Measurements from ENCODE around the gene UNKL. TPM values are rescaled to one million over a fixed set of nuclear protein-coding genes. Genes with fewer than 3 reads are reported as not detected.

The UNKL gene
- total and polyA plus RNA-seq, 7 donors: 17.3 to 58.7 (median 32.6) TPM

- H3K4me3 ChIP-seq: no peak overlapping the region
- H3K27ac ChIP-seq: no peak overlapping the region
- TF ChIP-seq CTCF (IDR thresholded peaks at IDR 0.05): no peak
- intact Hi-C loops (cut with DNase I): no loop called here
- 92 to 95% (median 93%) methylated on average over 21 of the region's 21 CpGs for WGBS, 3 donors
- H3K27me3 ChIP-seq (ENCODE audit: insufficient read depth in 3 of 3, low read length in 2 of 3): no peaks in the 10 kb centered on the region
- ATAC-seq (no peak), DNase-seq (no peak)
- no peaks in the 10 kb centered on the region for H3K9me3 ChIP-seq
- peaks cover 0 to 74% of the 10 kb centered on the region in 2 donors for H3K36me3 ChIP-seq (ENCODE audit: insufficient read depth in 1 of 2, low read depth in 1 of 2)
- no peaks in the 10 kb centered on the region for H3K4me1 ChIP-seq
Observed at GRCh38 chr16:1393613-1394176, 20.8 kb downstream of the UNKL start.

- H3K36me3 ChIP-seq (ENCODE audit: insufficient read depth in 1 of 2, low read depth in 1 of 2): peaks cover 0 to 70% of the 10 kb centered on the region in 2 donors
- intact Hi-C loops (cut with DNase I): no loop called here
- no peaks in the 10 kb centered on the region for H3K27me3 ChIP-seq (ENCODE audit: insufficient read depth in 3 of 3, low read length in 2 of 3)
- H3K9me3 ChIP-seq: no peaks in the 10 kb centered on the region
- no peak for DNase-seq
- no peak for ATAC-seq
- no peaks in the 10 kb centered on the region for H3K4me1 ChIP-seq
- no peak overlapping the region for H3K4me3 ChIP-seq
- H3K27ac ChIP-seq: no peak overlapping the region
- WGBS, 3 donors: 90 to 95% (median 93%) methylated on average over 17 of the region's 17 CpGs
- no peak for TF ChIP-seq CTCF (IDR thresholded peaks at IDR 0.05)
Observed at GRCh38 chr16:1392826-1393225, 21.7 kb downstream of the UNKL start.

- Histone ChIP-seq H3K4me1 (no peaks in the 10 kb centered on the region), H3K9me3 (no peaks in the 10 kb centered on the region), H3K36me3 (ENCODE audit: insufficient read depth in 1 of 2, low read depth in 1 of 2) (peaks cover 0 to 56% of the 10 kb centered on the region in 2 donors), H3K4me3 (no peak overlapping the region), H3K27ac (no peak overlapping the region), H3K27me3 (ENCODE audit: insufficient read depth in 3 of 3, low read length in 2 of 3) (no peaks in the 10 kb centered on the region)
- 81 to 84% (median 82%) methylated on average over 28 of the region's 28 CpGs for WGBS, 3 donors
- intact Hi-C loops (cut with DNase I): no loop called here
- TF ChIP-seq CTCF (IDR thresholded peaks at IDR 0.05): no peak
- DNase-seq (no peak), ATAC-seq (no peak)
Observed at GRCh38 chr16:1390239-1390779, 24.2 kb downstream of the UNKL start.

GRCh38 chr16:1389762-1390161 lies 24.7 kb downstream of the UNKL start:
- intact Hi-C loops (cut with DNase I): no loop called here

More at GRCh38 chr16:1389762-1390161, 24.7 kb downstream of the UNKL start:
- DNase-seq (no peak), ATAC-seq (no peak)
- H3K4me3 ChIP-seq: no peak overlapping the region
- H3K36me3 ChIP-seq (ENCODE audit: insufficient read depth in 1 of 2, low read depth in 1 of 2): peaks cover 0 to 60% of the 10 kb centered on the region in 2 donors
- no peaks in the 10 kb centered on the region for H3K9me3 ChIP-seq
- H3K27me3 ChIP-seq (ENCODE audit: insufficient read depth in 3 of 3, low read length in 2 of 3): no peaks in the 10 kb centered on the region
- H3K4me1 ChIP-seq: no peaks in the 10 kb centered on the region
- no peak for TF ChIP-seq CTCF (IDR thresholded peaks at IDR 0.05)
- WGBS, 3 donors: 86 to 94% (median 89%) methylated on average over 7 of the region's 7 CpGs
- H3K27ac ChIP-seq: no peak overlapping the region

Data from psoas muscle (tissue), 8 donors.